ENCODE results near the gene LRRC53.

DNA sequence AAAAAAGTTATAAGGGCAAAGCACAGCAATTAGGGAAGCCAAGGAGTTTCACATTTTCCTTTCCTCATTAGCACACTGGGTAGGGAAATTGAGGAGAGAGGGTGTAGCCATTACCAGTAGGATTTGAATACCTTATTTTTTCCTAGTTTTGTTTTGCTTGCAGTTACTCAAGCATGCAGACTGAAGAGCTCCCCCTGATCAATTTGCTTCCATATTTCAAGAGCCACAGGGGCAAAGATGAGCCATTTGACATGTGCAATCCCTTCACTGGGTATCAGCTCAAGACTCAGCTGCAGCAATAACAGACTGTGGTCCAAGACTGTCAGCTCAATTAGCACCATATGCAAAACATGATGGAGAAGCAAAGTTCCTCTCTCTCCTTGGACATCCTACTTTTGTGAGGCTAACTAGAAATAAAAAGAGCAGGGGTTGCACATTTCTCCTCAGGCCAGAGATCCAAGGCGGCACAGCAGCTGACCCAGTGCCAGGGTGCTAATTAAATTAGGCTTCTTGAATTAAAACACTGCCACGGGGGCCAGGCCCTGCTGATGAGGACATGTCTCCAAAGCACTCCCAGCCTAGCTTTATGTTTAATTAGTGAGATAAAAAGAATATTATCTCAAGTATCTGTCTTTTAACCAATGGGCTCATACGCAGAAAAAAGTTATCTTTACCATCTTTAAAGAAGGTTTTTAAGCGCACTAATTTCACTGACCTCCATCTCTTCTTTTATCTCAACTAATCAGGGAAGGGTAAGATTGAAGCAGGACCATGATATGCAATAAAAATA, 36.7 kb upstream of the LRRC53 start:
- TF ChIP-seq, protein P1, sequence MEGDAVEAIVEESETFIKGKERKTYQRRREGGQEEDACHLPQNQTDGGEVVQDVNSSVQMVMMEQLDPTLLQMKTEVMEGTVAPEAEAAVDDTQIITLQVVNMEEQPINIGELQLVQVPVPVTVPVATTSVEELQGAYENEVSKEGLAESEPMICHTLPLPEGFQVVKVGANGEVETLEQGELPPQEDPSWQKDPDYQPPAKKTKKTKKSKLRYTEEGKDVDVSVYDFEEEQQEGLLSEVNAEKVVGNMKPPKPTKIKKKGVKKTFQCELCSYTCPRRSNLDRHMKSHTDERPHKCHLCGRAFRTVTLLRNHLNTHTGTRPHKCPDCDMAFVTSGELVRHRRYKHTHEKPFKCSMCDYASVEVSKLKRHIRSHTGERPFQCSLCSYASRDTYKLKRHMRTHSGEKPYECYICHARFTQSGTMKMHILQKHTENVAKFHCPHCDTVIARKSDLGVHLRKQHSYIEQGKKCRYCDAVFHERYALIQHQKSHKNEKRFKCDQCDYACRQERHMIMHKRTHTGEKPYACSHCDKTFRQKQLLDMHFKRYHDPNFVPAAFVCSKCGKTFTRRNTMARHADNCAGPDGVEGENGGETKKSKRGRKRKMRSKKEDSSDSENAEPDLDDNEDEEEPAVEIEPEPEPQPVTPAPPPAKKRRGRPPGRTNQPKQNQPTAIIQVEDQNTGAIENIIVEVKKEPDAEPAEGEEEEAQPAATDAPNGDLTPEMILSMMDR (IDR thresholded peaks at IDR 0.05; ENCODE audit: poor library complexity) = no peak
- TF ChIP-seq EZH2phosphoT487 (IDR thresholded peaks at IDR 0.05; ENCODE audit: low read depth, severe bottlenecking, unreplicated experiment) = no peak

Data from hepatocyte (in vitro differentiated cells).